H1 (cell line): Measurements from ENCODE around the gene FERMT1. TPM values are rescaled to one million over a fixed set of nuclear protein-coding genes. Genes with fewer than 3 reads are reported as not detected.

ENCODE experiments used
- CTCF ChIA-PET: fragments of 300-600 bp; sonication (Branson Sonifier 250); formaldehyde crosslinking; loops from one replicate; lab custom pipeline; 2021; ENCODE audit not compliant: partially characterized antibody; lab: Charles Lee
- POLR2A ChIA-PET: fragments of 300-600 bp; sonication (Branson Sonifier 250); formaldehyde crosslinking; loops from one replicate; lab custom pipeline; 2021; ENCODE audit warnings: inconsistent platforms; ENCODE audit not compliant: partially characterized antibody; lab: Charles Lee
- DNase-seq, 2 experiments: peaks; one replicate each; pipeline versions ENCODE4 v3.0.0 to v3.0.0-alpha.2; 2010 to 2022; ENCODE audit warnings: low spot score in 2 of 2, low read depth in 1 of 2, mixed read lengths in 1 of 2
- FAIRE-seq: peaks from 2 replicates; lab custom pipeline; 2011; peaks lifted over from hg19 to GRCh38; lab: Jason Lieb, UNC
- H2AFZ ChIP-seq: 2 replicates; pipeline ENCODE4 v1.8.1; 2012; ENCODE audit warnings: low read length, inconsistent platforms
- H2AK5ac ChIP-seq: 2 replicates; pipeline ENCODE4 v1.6.1; 2013; ENCODE audit warnings: low read depth, low read length
- H2BK120ac ChIP-seq: replicated peaks from 2 replicates; pipeline ENCODE3; 2013; ENCODE audit warnings: low read depth, low read length, inconsistent platforms
- H2BK12ac ChIP-seq: 2 replicates; pipeline ENCODE4 v1.6.1; 2013; ENCODE audit warnings: low read depth, low read length
- H2BK15ac ChIP-seq: 2 replicates; pipeline ENCODE4 v1.6.1; 2013; ENCODE audit warnings: low read length
- H2BK20ac ChIP-seq: 2 replicates; pipeline ENCODE4 v1.6.1; 2013; ENCODE audit warnings: low read length
- H2BK5ac ChIP-seq: 2 replicates; pipeline ENCODE4 v1.6.1; 2013; ENCODE audit warnings: low read depth, low read length
- H3K14ac ChIP-seq: 2 replicates; pipeline ENCODE4 v1.6.1; 2013; ENCODE audit warnings: inconsistent platforms; ENCODE audit not compliant: insufficient read length
- H3K18ac ChIP-seq: 2 replicates; pipeline ENCODE4 v1.6.1; 2013; ENCODE audit warnings: low read length; ENCODE audit errors: extremely low read depth
- H3K23ac ChIP-seq: 2 replicates; pipeline ENCODE4 v1.6.1; 2013; ENCODE audit warnings: inconsistent platforms; ENCODE audit not compliant: insufficient read length
- H3K23me2 ChIP-seq: 2 replicates; pipeline ENCODE4 v1.6.1; 2013; ENCODE audit warnings: low read depth, low read length
- H3K27ac ChIP-seq: 2 replicates; pipeline ENCODE4 v1.6.1; 2011; ENCODE audit warnings: low read depth, low read length, inconsistent platforms
- H3K27me3 ChIP-seq, 4 experiments: replicated peaks in 1 of 4; 1 replicate in 1 of 4; 2 replicates in 3 of 4; pipeline versions ENCODE4 v1.6.1 to v1.8.1; 2011 to 2013; ENCODE audit warnings: low read length in 3 of 4, mild to moderate bottlenecking in 3 of 4, inconsistent platforms in 2 of 4, mixed read lengths in 2 of 4, moderate library complexity in 1 of 4; ENCODE audit not compliant: control insufficient read depth in 3 of 4, insufficient read depth in 3 of 4; ENCODE audit errors: extremely low read depth in 1 of 4
- H3K36me3 ChIP-seq, 4 experiments: 2 replicates each; pipeline versions ENCODE4 v1.6.1 to v1.8.1; 2011 to 2013; ENCODE audit warnings: mild to moderate bottlenecking in 4 of 4, low read length in 3 of 4, moderate library complexity in 2 of 4, control low read depth in 1 of 4, inconsistent platforms in 1 of 4; ENCODE audit not compliant: insufficient read depth in 4 of 4, control insufficient read depth in 2 of 4
- H3K4ac ChIP-seq: replicated peaks from 2 replicates; pipeline ENCODE3; 2013; ENCODE audit warnings: low read length, low read depth, mixed read lengths, inconsistent platforms; ENCODE audit not compliant: insufficient read length
- H3K4me1 ChIP-seq, 4 experiments: replicated peaks in 1 of 4; 1 replicate in 1 of 4; 2 replicates in 3 of 4; pipeline versions ENCODE4 v1.6.1 to v1.8.1; 2011 to 2013; ENCODE audit warnings: low read length in 3 of 4, inconsistent platforms in 2 of 4, mixed read lengths in 1 of 4; ENCODE audit not compliant: insufficient read depth in 4 of 4, control insufficient read depth in 3 of 4
- H3K4me2 ChIP-seq, 2 experiments: 2 replicates each; pipeline versions ENCODE4 v1.6.1 to v1.8.1; 2011 to 2013; ENCODE audit warnings: low read depth in 2 of 2, low read length in 2 of 2, control low read depth in 1 of 2, inconsistent platforms in 1 of 2, mild to moderate bottlenecking in 1 of 2; ENCODE audit not compliant: insufficient read depth in 1 of 2
- H3K4me3 ChIP-seq, 4 experiments: fragments of 200-600, 300-600 bp in 1 of 4; sonication (generic), shearing (Covaris generic), sonication (Bioruptor Twin) in 1 of 4; 2 replicates each; pipeline versions ENCODE4 v1.5.1 to v1.8.1; 2011 to 2016; ENCODE audit warnings: low read length in 4 of 4, low read depth in 3 of 4, control low read depth in 2 of 4, inconsistent platforms in 2 of 4, mild to moderate bottlenecking in 2 of 4, mixed read lengths in 1 of 4, moderate library complexity in 1 of 4; ENCODE audit not compliant: insufficient read depth in 2 of 4; ENCODE audit errors: extremely low read depth in 1 of 4
- H3K56ac ChIP-seq: replicated peaks from 2 replicates; pipeline ENCODE3; 2013; ENCODE audit warnings: low read depth, mild to moderate bottlenecking, mixed read lengths, low read length, inconsistent platforms; ENCODE audit not compliant: insufficient read length
- H3K79me1 ChIP-seq: 2 replicates; pipeline ENCODE4 v1.6.1; 2013; ENCODE audit warnings: low read depth, low read length, control low read depth
- H3K79me2 ChIP-seq, 2 experiments: 2 replicates each; pipeline versions ENCODE4 v1.6.1 to v1.8.1; 2012 to 2013; ENCODE audit warnings: low read length in 2 of 2, mild to moderate bottlenecking in 2 of 2, inconsistent platforms in 1 of 2; ENCODE audit not compliant: insufficient read depth in 2 of 2, control insufficient read depth in 1 of 2
- H3K9ac ChIP-seq, 4 experiments: replicated peaks in 1 of 4; 1 replicate in 1 of 4; 2 replicates in 3 of 4; pipeline versions ENCODE4 v1.6.1 to v1.8.1; 2011 to 2013; ENCODE audit warnings: low read depth in 3 of 4, low read length in 3 of 4, control low read depth in 2 of 4, mild to moderate bottlenecking in 2 of 4, moderate library complexity in 2 of 4, inconsistent platforms in 1 of 4; ENCODE audit errors: extremely low read depth in 1 of 4
- H3K9me3 ChIP-seq, 2 experiments: 2 replicates each; pipeline versions ENCODE4 v1.6.1 to v1.8.1; 2012 to 2013; ENCODE audit warnings: mild to moderate bottlenecking in 2 of 2, moderate library complexity in 2 of 2, control low read depth in 1 of 2, inconsistent platforms in 1 of 2, low read depth in 1 of 2, low read length in 1 of 2, mixed read lengths in 1 of 2; ENCODE audit not compliant: insufficient read depth in 2 of 2
- H4K20me1 ChIP-seq, 2 experiments: replicated peaks in 1 of 2; 2 replicates each; pipeline versions ENCODE3 to v1.8.1; 2011 to 2013; ENCODE audit warnings: inconsistent platforms in 2 of 2, low read length in 2 of 2, mild to moderate bottlenecking in 1 of 2; ENCODE audit not compliant: insufficient read depth in 2 of 2, control insufficient read depth in 1 of 2
- H4K5ac ChIP-seq: 2 replicates; pipeline ENCODE4 v1.6.1; 2013; ENCODE audit warnings: low read length, low read depth, mixed read lengths, inconsistent platforms; ENCODE audit not compliant: insufficient read length
- H4K8ac ChIP-seq: 2 replicates; pipeline ENCODE4 v1.8.0; 2013; ENCODE audit warnings: mild to moderate bottlenecking, moderate library complexity, low read length, inconsistent platforms; ENCODE audit not compliant: insufficient read depth; ENCODE audit errors: extremely low read depth
- H4K91ac ChIP-seq: replicated peaks from 2 replicates; pipeline ENCODE3; 2013; ENCODE audit warnings: low read length, mixed read lengths, inconsistent platforms; ENCODE audit not compliant: insufficient read length
- CEBPB ChIP-seq: IDR thresholded peaks from 2 replicates; pipeline ENCODE4 v1.6.1; 2012; ENCODE audit warnings: low read depth, low read length
- CHD2 ChIP-seq: IDR thresholded peaks from 2 replicates; pipeline ENCODE4 v1.6.1; 2012; ENCODE audit warnings: low read length, improper control_type of control experiment
- EGR1 ChIP-seq: IDR thresholded peaks from 2 replicates; pipeline ENCODE4 v1.6.1; 2011; ENCODE audit warnings: low read depth, low read length, borderline replicate concordance
- EP300 ChIP-seq, 2 experiments: IDR thresholded peaks; 1 replicate in 1 of 2; 2 replicates in 1 of 2; pipeline ENCODE4 v1.6.1; 2011 to 2012; ENCODE audit warnings: low read depth in 2 of 2, low read length in 2 of 2, mild to moderate bottlenecking in 2 of 2, borderline replicate concordance in 1 of 2, inconsistent platforms in 1 of 2, moderate library complexity in 1 of 2
- FOSL1 ChIP-seq: IDR thresholded peaks from 2 replicates; pipeline ENCODE4 v1.6.1; 2011; ENCODE audit warnings: mild to moderate bottlenecking, low read depth, low read length, moderate library complexity; ENCODE audit not compliant: insufficient read depth
- JUND ChIP-seq: IDR thresholded peaks from 2 replicates; pipeline ENCODE4 v1.6.1; 2011; ENCODE audit warnings: mild to moderate bottlenecking, improper control_type of control experiment, low read length
- KDM1A ChIP-seq: fragments of 200-600, 300-600 bp; sonication (generic); IDR thresholded peaks from 2 replicates; pipeline ENCODE4 v1.7.1; 2016; ENCODE audit warnings: mild to moderate bottlenecking, low read length, borderline replicate concordance
- SIRT6 ChIP-seq: IDR thresholded peaks from one replicate; pipeline ENCODE4 v1.7.1; 2012; ENCODE audit warnings: low read length, inconsistent platforms
- SP2 ChIP-seq: IDR thresholded peaks from 2 replicates; pipeline ENCODE4 v1.6.1; 2012; ENCODE audit warnings: mild to moderate bottlenecking, low read length, inconsistent platforms
- TAF1 ChIP-seq: IDR thresholded peaks from 2 replicates; pipeline ENCODE4 v1.6.1; 2011; ENCODE audit warnings: mild to moderate bottlenecking, low read depth, low read length
- TBP ChIP-seq: IDR thresholded peaks from 2 replicates; pipeline ENCODE4 v1.6.1; 2011; ENCODE audit warnings: low read depth, low read length, improper control_type of control experiment
- WGBS, 2 experiments: shearing (Covaris generic) in 1 of 2; methylation state at CpG; one replicate each; pipeline versions ENCODE4 v1.1.6 to v1.1.7; 2013 to 2015; ENCODE audit warnings: low lambda C conversion rate in 2 of 2, mixed read lengths in 2 of 2, inconsistent platforms in 1 of 2, low coverage in 1 of 2, missing lambda C conversion rate in 1 of 2; ENCODE audit not compliant: insufficient replicate concordance in 2 of 2, insufficient coverage in 1 of 2, insufficient read length in 1 of 2; ENCODE audit errors: extremely low coverage in 1 of 2, missing lambda C conversion rate in 1 of 2; 5-methylcytosine and 5-hydroxymethylcytosine counted together
- polyA plus RNA-seq, 7 experiments: library from polyadenylated mRNA; depleted of rRNA in 3 of 7; stranded (reverse) in 5 of 7; unstranded in 2 of 7; fragments of >200 nt in 5 of 7; fragments of 200-250 nt in 2 of 7; gene quantifications; 1 replicate in 5 of 7; 2 replicates in 1 of 7; 4 replicates in 1 of 7; pipeline versions ENCODE4 v1.2.1 to v1.2.3, GENCODE V29; 2011 to 2013; ENCODE audit warnings: missing spikeins in 2 of 7, mixed read lengths in 2 of 7
- total RNA-seq: library from RNA; stranded (reverse); fragmentation: NEBNext Ultra II Directional; extraction: Animal tissue kit (Norgen Biotek cat#: 25700); gene quantifications from 2 replicates; pipeline ENCODE4 v1.2.1, GENCODE V29; 2021
- TF ChIP-seq, protein P1 (sequence below): IDR thresholded peaks from 2 replicates; pipeline ENCODE4 v1.6.1; 2012; ENCODE audit warnings: low read length, inconsistent platforms

The FERMT1 gene
- total and polyA plus RNA-seq, 2 of the 8 experiments (the other 6 are each of a cell fraction or from before 2014, with no cell fraction given): 4.2 to 17.8 TPM

- no peak overlapping the region for H2BK15ac ChIP-seq
- H2BK120ac ChIP-seq: no peak overlapping the region
- ChIA-PET POLR2A (no interaction called here), CTCF (no interaction called here)
- H3K27me3 ChIP-seq: no peaks in the 10 kb centered on the region
- H3K27ac ChIP-seq: no peak overlapping the region
- H3K79me2 ChIP-seq: no peaks in the 10 kb centered on the region
- H4K20me1 ChIP-seq: no peaks in the 10 kb centered on the region
- no peak overlapping the region for H3K23ac ChIP-seq
- H3K56ac ChIP-seq: no peak overlapping the region
- no peak overlapping the region for H3K9ac ChIP-seq
- no peak for DNase-seq
- no peaks in the 10 kb centered on the region for H3K4me1 ChIP-seq
- H4K5ac ChIP-seq: no peak overlapping the region
- no peak overlapping the region for H3K4ac ChIP-seq
- no peak for TF ChIP-seq JUND
- TF ChIP-seq EP300 (IDR thresholded peaks at IDR 0.05; ENCODE audit: borderline replicate concordance in 1 of 2, low read depth in 2 of 2, low read length in 2 of 2): no peak
- no peak for TF ChIP-seq TBP
- no peak for TF ChIP-seq KDM1A
- TF ChIP-seq CEBPB: no peak
- TF ChIP-seq, protein P1, sequence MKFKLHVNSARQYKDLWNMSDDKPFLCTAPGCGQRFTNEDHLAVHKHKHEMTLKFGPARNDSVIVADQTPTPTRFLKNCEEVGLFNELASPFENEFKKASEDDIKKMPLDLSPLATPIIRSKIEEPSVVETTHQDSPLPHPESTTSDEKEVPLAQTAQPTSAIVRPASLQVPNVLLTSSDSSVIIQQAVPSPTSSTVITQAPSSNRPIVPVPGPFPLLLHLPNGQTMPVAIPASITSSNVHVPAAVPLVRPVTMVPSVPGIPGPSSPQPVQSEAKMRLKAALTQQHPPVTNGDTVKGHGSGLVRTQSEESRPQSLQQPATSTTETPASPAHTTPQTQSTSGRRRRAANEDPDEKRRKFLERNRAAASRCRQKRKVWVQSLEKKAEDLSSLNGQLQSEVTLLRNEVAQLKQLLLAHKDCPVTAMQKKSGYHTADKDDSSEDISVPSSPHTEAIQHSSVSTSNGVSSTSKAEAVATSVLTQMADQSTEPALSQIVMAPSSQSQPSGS: no peak
- TF ChIP-seq CHD2: no peak
- TF ChIP-seq SP2: no peak
- no peak for TF ChIP-seq EGR1
- TF ChIP-seq FOSL1: no peak
- TF ChIP-seq SIRT6: no peak
- no peak for TF ChIP-seq TAF1
- H4K8ac ChIP-seq: no peak overlapping the region
- no peaks in the 10 kb centered on the region for H3K23me2 ChIP-seq
- H2BK12ac ChIP-seq: no peak overlapping the region
- no peak overlapping the region for H2BK5ac ChIP-seq
- H3K14ac ChIP-seq: no peak overlapping the region
- no peaks in the 10 kb centered on the region for H3K79me1 ChIP-seq
- H3K36me3 ChIP-seq: peaks cover 0 to 31% (median 16%) of the 10 kb centered on the region in 4 experiments; a peak in 7 of 8 replicates
- WGBS, 2 experiments: 90% methylated on average over 5 of the region's 5 CpGs; no CpG with 5 or more reads in 1 of the 2 experiments
- no peak for FAIRE-seq
- H4K91ac ChIP-seq: no peak overlapping the region
- H3K9me3 ChIP-seq: no peaks in the 10 kb centered on the region
- H2BK20ac ChIP-seq: no peak overlapping the region
- no peak overlapping the region for H2AFZ ChIP-seq
- no peak overlapping the region for H3K4me3 ChIP-seq
- no peak overlapping the region for H2AK5ac ChIP-seq
- H3K4me2 ChIP-seq: no peak overlapping the region
- no peak overlapping the region for H3K18ac ChIP-seq
Observed at GRCh38 chr20:6039766-6040165, 83.1 kb downstream of the FERMT1 start.
